Keratinocyte (primary cell): Measurements from ENCODE around the gene NNAT. TPM values are rescaled to one million over a fixed set of nuclear protein-coding genes. Genes with fewer than 3 reads are reported as not detected.

ENCODE experiments used
- DNase-seq: peaks from one replicate; pipeline ENCODE4 v3.0.0-alpha.2; 2011; ENCODE audit warnings: low read depth, missing footprints, low spot score
- FAIRE-seq: peaks from 2 replicates; lab custom pipeline; 2011; peaks lifted over from hg19 to GRCh38; lab: Jason Lieb, UNC
- H2AFZ ChIP-seq: 2 replicates; pipeline ENCODE4 v1.6.0; 2012; ENCODE audit warnings: low read length, control low read depth, inconsistent platforms; ENCODE audit not compliant: control insufficient read depth
- H3K27ac ChIP-seq: 2 replicates; pipeline ENCODE4 v1.5.1; 2011; ENCODE audit warnings: low read length; ENCODE audit not compliant: control insufficient read depth, insufficient read depth
- H3K27me3 ChIP-seq: 3 replicates; pipeline ENCODE4 v1.6.0; 2011; ENCODE audit warnings: low read length; ENCODE audit not compliant: control insufficient read depth, insufficient read depth; ENCODE audit errors: extremely low read depth
- H3K36me3 ChIP-seq, 2 experiments: 2 replicates in 1 of 2; 3 replicates in 1 of 2; pipeline ENCODE4 v1.5.1; 2011; ENCODE audit warnings: low read length in 2 of 2, mild to moderate bottlenecking in 1 of 2; ENCODE audit not compliant: control insufficient read depth in 2 of 2, insufficient read depth in 2 of 2; ENCODE audit errors: extremely low read depth in 1 of 2
- H3K4me1 ChIP-seq: 3 replicates; pipeline ENCODE4 v1.5.1; 2011; ENCODE audit warnings: low read length; ENCODE audit not compliant: control insufficient read depth, insufficient read depth; ENCODE audit errors: extremely low read depth
- H3K4me2 ChIP-seq: 3 replicates; pipeline ENCODE4 v1.6.0; 2011; ENCODE audit warnings: low read depth, low read length; ENCODE audit not compliant: control insufficient read depth, insufficient read depth; ENCODE audit errors: extremely low read depth
- H3K4me3 ChIP-seq, 3 experiments: fragments of 200-600 bp in 1 of 3; sonication (generic) in 1 of 3; 2 replicates in 2 of 3; 3 replicates in 1 of 3; pipeline ENCODE4 v1.5.1; 2011 to 2016; ENCODE audit warnings: low read length in 3 of 3, mild to moderate bottlenecking in 3 of 3, control low read depth in 2 of 3, inconsistent platforms in 1 of 3, low read depth in 1 of 3, mixed read lengths in 1 of 3, mixed run types in 1 of 3, moderate library complexity in 1 of 3; ENCODE audit not compliant: control insufficient read depth in 2 of 3, insufficient read depth in 2 of 3; ENCODE audit errors: extremely low read depth in 1 of 3
- H3K79me2 ChIP-seq: 2 replicates; pipeline ENCODE4 v1.6.0; 2012; ENCODE audit warnings: low read length; ENCODE audit not compliant: control insufficient read depth, insufficient read depth
- H3K9ac ChIP-seq: 3 replicates; pipeline ENCODE4 v1.6.0; 2011; ENCODE audit warnings: low read length; ENCODE audit not compliant: control insufficient read depth, insufficient read depth; ENCODE audit errors: extremely low read depth
- H3K9me1 ChIP-seq: 3 replicates; pipeline ENCODE4 v1.6.0; 2011; ENCODE audit warnings: low read length; ENCODE audit not compliant: control insufficient read depth, insufficient read depth; ENCODE audit errors: extremely low read depth
- H3K9me3 ChIP-seq: 2 replicates; pipeline ENCODE4 v1.5.1; 2012; ENCODE audit warnings: low read depth, low read length; ENCODE audit not compliant: control insufficient read depth
- H4K20me1 ChIP-seq: 3 replicates; pipeline ENCODE4 v1.6.0; 2011; ENCODE audit warnings: low read length; ENCODE audit not compliant: control insufficient read depth, insufficient read depth; ENCODE audit errors: extremely low read depth
- CTCF ChIP-seq, 3 experiments: IDR thresholded peaks in 1 of 3; conservative IDR thresholded peaks in 1 of 3; optimal IDR thresholded peaks in 1 of 3; 2 replicates in 2 of 3; 3 replicates in 1 of 3; pipeline versions ENCODE3 to v1.5.1; 2011; ENCODE audit warnings: low read length in 3 of 3, mild to moderate bottlenecking in 3 of 3, moderate library complexity in 2 of 3, control low read depth in 1 of 3, inconsistent platforms in 1 of 3; ENCODE audit not compliant: insufficient read depth in 2 of 3; ENCODE audit errors: extremely low read depth in 1 of 3
- EZH2 ChIP-seq: IDR thresholded peaks from one replicate; pipeline ENCODE4 v1.6.1; 2012; ENCODE audit warnings: inconsistent platforms, mild to moderate bottlenecking, low read length, moderate library complexity
- dilution Hi-C: fragments of 300-500 bp; cut with MboI; formaldehyde crosslinking; loops from one replicate; pipeline ENCODE4 v1.7.0; 2020; ENCODE audit warnings: low sequenced_read_pairs; ENCODE audit not compliant: extremely low pct_ligation_motif_present
- polyA plus RNA-seq, 5 experiments: library from polyadenylated mRNA; depleted of rRNA in 3 of 5; stranded (reverse) in 3 of 5; stranded (forward) in 1 of 5; unstranded in 1 of 5; fragments of >200 nt; gene quantifications; 1 replicate in 1 of 5; 2 replicates in 3 of 5; 3 replicates in 1 of 5; pipeline versions ENCODE4 v1.2.1 to v1.2.3, GENCODE V29; 2011 to 2012; ENCODE audit warnings: missing spikeins in 2 of 5, low read depth in 1 of 5, low replicate concordance in 1 of 5

NNAT gene
- polyA plus RNA-seq, 1 donor (not counting 4 experiments of a cell fraction or from before 2014, with no cell fraction given), result 0.79 TPM

GRCh38 chr20:37502654-37503053, 18.4 kb upstream of the NNAT start:
- Histone ChIP-seq H3K4me3 (no peak overlapping the region), H3K4me1 (no peaks in the 10 kb centered on the region), H3K9me3 (no peaks in the 10 kb centered on the region), H3K9ac (no peak overlapping the region), H4K20me1 (peaks cover 13% of the 10 kb centered on the region), H3K9me1 (peaks cover 2% of the 10 kb centered on the region), H3K27ac (no peak overlapping the region), H3K4me2 (no peak overlapping the region), H3K79me2 (peaks cover 2% of the 10 kb centered on the region), H3K36me3 (peaks cover 10 to 13% of the 10 kb centered on the region in 2 experiments), H2AFZ (no peak overlapping the region), H3K27me3 (no peaks in the 10 kb centered on the region)
- dilution Hi-C loops, result no loop called here
- no peak for DNase-seq
- TF ChIP-seq CTCF (optimal IDR thresholded peaks at IDR 0.05 in 1 of 3, IDR thresholded peaks at IDR 0.05 in 1 of 3, conservative IDR thresholded peaks at IDR 0.05 in 1 of 3; ENCODE audit: extremely low read depth in 1 of 3, insufficient read depth in 2 of 3, low read length in 3 of 3) (no peak), EZH2 (no peak)
- FAIRE-seq, result no peak

- no peak overlapping the region for H2AFZ ChIP-seq
- H3K9me1 ChIP-seq, result peaks cover 2% of the 10 kb centered on the region
- peaks cover 2% of the 10 kb centered on the region for H3K79me2 ChIP-seq
- no peak for DNase-seq
- no peaks in the 10 kb centered on the region for H3K9me3 ChIP-seq
- no peak overlapping the region for H3K27ac ChIP-seq
- peaks cover 10 to 13% of the 10 kb centered on the region in 2 experiments for H3K36me3 ChIP-seq
- H3K4me1 ChIP-seq, result no peaks in the 10 kb centered on the region
- H3K9ac ChIP-seq, result no peak overlapping the region
- no peak for FAIRE-seq
- no peak overlapping the region for H3K4me3 ChIP-seq
- no peaks in the 10 kb centered on the region for H3K27me3 ChIP-seq
- dilution Hi-C loops, result no loop called here
- TF ChIP-seq EZH2, result no peak
- H3K4me2 ChIP-seq, result no peak overlapping the region
- H4K20me1 ChIP-seq, result peaks cover 13% of the 10 kb centered on the region
Measured at GRCh38 chr20:37503256-37503927, 17.7 kb upstream of the NNAT start.
